Endometrial microvascular endothelial cells (primary cell): ENCODE results near the gene RBM20. TPM values are rescaled to one million over a fixed set of nuclear protein-coding genes. Genes with fewer than 3 reads are reported as not detected.

ENCODE experiments used
- in situ Hi-C: cut with HindIII; loops from 2 replicates; pipeline ENCODE4 v1.10.0; 2017; ENCODE audit warnings: low sequenced_read_pairs, low pct_unique_long_range_greater_than_20kb; ENCODE audit errors: inconsistent ontology term
- total RNA-seq: library from RNA; depleted of rRNA; stranded (reverse); fragments of >200 nt; gene quantifications from one replicate; pipeline ENCODE4 v1.2.3, GENCODE V29; 2015; ENCODE audit errors: inconsistent ontology term

The RBM20 gene
- total RNA-seq, 1 donor from 2014 or later, result 0.19 TPM

DNA sequence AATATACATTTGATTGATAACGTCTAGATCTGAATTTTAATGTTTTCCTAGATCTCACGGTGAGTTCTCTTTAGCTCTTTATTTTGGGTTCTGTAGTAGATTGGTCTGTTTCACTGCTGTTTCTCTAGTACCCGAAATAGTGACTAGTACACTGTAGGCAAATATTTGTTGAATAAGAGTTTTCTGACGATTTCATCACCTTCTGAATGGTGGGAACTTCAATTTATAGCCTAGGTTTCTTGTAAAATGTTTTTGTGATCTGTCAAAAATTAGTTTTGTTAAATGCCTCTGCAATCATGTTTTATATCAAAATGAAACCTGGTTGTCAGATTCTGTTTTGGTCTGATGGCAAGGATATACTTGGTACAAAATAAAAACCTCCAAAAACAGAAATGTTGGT lies 237.8 kb downstream of the RBM20 start:
- in situ Hi-C loops, result no loop called here

DNA sequence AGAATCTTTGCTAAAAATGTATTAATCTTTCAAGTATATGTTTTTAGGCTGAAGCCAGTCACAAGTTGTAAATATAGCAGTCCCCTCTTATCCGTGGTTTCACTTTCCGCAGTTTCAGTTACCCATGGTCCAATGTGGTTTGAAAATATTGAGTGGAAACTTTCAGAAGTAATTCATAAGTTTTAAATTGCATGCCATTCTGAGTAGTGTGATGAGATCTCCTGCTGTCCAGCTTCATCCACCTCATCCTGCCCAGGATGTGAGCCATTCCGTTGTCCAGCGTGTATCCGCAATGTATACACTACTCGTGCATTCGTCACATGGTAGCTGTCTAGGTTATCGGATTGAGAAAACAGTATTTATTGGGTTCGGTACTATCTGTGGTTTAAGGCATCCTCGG lies 239.8 kb downstream of the RBM20 start:
- in situ Hi-C loops, result no loop called here

DNA sequence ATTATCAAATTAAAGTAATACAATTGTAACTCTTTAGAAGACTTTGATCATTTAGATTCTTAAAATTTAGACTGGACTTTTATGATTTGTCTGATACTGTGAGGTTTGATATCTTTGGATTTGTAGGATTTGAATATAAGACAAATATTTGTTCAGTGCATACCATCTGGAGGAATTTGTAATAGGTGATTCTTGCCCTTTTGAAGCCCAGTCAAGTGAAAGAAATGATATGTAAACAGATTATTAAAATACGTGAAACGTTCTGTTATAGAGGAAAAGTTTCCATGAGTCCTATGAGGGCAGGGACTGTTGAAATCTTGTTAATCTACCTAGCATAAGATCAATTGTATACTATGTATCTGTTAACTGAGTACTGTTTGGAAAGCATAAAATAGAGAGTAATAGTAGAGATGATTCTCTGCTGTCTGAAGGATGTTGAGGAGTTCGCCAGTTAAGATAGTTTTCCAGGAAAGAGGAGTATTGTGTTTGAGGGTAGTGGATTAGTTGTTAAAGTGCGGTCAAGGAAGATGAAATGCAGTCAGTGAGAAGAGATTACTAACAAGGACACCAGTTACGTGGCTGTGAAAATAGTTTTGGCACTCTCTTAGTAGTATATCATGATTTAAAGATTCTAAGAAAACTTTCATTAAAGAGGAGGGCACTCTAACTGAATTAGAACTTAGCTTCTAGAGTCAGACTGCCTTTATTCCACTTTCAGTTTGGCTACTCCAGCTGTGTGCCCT lies 242.0 kb downstream of the RBM20 start:
- in situ Hi-C loops, result no loop called here

DNA sequence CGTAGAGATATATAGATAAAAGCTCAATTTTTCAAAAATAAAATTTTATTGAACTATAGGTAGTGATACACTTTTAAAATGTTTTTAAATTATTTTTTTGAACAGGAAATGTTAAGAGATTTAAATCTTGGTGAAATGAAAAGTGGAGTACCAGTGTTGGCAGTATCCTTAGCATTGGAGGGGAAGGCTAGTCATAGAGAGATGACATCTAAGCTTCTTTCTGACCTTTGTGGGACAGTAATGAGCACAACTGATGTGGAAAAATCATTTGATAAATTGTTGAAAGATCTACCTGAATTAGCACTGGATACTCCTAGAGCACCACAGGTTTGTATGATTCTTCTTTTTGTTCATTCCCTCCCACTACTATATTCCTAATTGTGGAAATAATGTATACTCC lies 243.4 kb downstream of the RBM20 start:
- in situ Hi-C loops, result no loop called here

Other genes with a start within 250 kb of the RBM20 start
- gene DUSP5, start 146.4 kb upstream of the RBM20 start, total RNA-seq, result 34.1 TPM
- gene SMC3, start 76.6 kb upstream of the RBM20 start, total RNA-seq, result 21.6 TPM
- gene PDCD4, start 227.6 kb downstream of the RBM20 start, total RNA-seq, result 18.7 TPM